ENCODE measurements around the gene TFCP2L1.
"Not testable (repeated sequence)": the region's sequence is repeated elsewhere in the genome, so short reads cannot be mapped to it uniquely, and the experiment has no call there.

The TFCP2L1 gene, protein sequence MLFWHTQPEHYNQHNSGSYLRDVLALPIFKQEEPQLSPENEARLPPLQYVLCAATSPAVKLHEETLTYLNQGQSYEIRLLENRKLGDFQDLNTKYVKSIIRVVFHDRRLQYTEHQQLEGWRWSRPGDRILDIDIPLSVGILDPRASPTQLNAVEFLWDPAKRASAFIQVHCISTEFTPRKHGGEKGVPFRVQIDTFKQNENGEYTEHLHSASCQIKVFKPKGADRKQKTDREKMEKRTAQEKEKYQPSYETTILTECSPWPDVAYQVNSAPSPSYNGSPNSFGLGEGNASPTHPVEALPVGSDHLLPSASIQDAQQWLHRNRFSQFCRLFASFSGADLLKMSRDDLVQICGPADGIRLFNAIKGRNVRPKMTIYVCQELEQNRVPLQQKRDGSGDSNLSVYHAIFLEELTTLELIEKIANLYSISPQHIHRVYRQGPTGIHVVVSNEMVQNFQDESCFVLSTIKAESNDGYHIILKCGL

DNA sequence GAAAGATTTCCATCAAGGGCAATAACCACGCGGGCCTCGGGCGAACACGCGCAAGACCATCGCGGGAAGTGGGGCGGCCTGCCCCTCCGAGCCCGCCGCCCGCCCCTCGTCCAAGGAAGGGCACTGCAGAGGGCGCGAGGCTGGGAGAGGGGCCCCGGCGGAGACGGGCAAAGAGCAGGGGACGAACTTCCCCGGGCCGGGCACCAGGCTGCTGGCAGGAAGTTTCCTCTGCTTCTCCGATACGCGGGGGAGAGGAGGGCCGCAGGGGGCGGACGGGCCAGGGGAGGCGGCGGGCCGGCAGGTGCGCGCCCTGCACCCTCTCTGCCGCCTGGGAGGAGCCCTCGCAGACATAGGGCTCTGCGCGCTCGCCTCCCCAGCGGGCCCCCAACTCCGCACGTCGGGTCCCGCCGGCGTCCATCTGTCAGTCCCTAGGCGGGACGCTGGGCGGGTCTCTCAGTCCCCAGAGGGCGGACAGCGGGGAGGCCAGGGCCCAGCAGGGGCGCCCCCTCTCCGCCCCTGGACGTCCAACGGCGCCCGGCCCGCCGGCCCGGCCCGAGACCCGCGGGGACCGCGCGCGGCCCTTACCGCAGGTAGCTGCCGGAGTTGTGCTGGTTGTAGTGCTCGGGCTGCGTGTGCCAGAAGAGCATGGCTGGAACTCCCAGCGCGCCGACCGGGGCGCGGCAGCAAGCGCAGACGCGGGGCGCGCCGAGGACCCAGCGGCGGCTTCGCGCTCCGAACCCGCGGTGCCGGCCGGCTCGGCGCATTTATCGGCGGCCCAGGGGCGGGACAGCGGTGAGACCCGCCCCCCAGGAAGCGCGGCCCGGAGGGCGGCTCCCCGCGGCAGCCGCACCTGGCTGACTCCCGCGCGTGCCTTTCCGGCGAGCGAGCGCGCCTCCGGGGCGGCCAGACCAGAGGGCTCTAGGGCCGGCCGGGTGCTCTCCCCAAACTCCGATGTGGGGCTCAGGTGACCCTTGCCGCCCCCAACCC, at the start of gene TFCP2L1:
TFCP2L1 (minus strand) TSS at position 740 of the 987 bp plus-strand sequence; CDS start at position 647, 93 bp downstream.
- no peak for DNase-seq (ENCODE audit: extremely low read depth in 1 of 2, low read depth in 1 of 2)

DNA sequence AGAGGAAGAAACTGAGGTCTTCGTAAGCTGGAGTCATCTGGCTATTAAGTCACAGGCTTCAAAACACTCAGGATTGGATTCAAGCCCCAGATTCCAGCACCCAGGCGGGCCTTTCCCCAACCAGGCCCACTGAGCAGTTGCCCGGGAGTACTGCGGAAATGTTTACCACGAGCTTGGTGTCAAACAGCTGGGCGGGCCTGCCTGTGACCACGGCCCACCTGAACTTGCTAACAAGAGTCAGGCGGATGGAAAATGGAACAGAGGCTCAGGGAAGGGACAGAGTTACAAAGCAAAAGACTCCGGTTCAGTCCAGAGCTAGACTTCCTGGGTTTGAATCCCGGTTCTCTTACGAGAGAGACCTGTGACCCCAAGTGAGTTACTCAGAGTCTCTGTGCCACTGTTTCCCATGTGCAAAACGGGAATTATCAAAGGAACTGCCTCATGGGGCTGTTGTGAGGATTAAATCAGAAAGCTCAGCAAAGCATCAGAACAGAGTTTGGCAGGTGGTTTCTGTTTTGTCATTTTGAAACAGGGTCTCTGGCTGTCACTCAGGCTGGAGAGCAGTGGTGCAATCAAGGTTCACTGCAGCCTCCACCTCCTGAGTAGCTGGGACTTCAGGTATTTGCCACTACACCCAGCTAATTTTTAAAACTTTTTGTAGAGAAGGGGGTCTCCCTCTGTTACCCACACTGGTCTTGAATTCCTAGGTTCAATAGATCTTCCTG, 49.0 kb upstream of the TFCP2L1 start:
- no peak for DNase-seq (ENCODE audit: extremely low read depth in 1 of 2, low read depth in 1 of 2)

DNA sequence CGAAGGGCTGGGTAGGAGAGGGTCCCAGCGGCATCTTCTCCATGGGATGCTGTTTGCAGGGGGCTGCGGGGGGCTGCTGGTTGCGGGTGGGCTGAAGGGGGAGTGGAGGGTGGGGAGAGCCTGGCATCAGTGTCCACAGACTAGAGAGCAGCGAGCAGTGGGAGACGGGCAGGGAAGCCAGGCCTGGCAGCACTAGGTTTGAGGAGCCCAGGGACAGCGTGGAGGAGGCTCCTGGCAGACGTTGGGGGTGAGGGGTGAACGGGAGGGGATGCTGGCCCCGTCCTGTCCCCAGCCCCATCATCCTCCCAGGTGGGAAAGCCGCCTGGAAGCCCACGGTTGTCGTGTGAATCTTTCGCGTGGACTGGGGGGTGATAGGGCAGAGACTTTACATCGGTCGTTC, 48.2 kb upstream of the TFCP2L1 start:
- DNase-seq (ENCODE audit: extremely low read depth in 1 of 2, low read depth in 1 of 2), result no peak

DNA sequence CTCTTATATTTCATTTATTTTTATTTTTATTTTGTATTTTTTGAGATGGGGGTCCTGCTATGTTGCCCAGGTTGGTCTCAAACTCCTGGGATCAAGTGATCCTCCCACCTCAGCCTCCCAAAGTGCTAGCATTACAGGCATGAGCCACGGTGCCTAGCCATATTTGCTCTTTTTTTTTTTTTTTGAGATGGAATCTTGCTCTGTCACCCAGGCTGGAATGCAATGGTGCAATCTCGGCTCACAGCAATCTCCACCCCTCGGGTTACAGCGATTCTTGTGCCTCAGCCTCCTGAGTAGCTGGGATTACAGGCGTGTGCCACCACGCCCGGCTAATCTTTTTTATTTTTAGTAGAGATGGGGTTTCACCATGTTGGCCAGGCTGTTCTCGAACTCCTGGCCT, 46.3 kb upstream of the TFCP2L1 start:
- not testable (repeated sequence) for DNase-seq (ENCODE audit: extremely low read depth in 1 of 2, low read depth in 1 of 2)

DNA sequence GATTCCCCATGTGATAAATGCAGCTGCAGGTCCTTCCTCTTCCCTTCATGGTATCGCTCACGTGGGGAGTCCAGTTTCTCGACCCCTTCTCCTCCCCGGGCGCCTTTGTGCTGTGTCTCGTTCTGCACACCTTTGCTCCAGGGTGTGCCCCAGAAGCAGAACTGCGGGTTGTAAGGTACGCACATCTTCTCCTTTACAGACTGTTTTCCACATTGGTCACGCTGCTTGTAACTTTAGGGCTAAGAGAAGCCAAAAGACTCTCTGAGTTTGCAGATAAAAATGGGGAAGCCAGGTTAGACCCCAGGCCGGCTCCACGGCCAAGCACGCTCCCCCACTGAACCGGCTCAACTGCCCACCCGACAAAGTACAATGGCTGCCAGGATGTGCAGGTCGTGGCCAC, 45.9 kb upstream of the TFCP2L1 start:
- no peak for DNase-seq (ENCODE audit: extremely low read depth in 1 of 2, low read depth in 1 of 2)

DNA sequence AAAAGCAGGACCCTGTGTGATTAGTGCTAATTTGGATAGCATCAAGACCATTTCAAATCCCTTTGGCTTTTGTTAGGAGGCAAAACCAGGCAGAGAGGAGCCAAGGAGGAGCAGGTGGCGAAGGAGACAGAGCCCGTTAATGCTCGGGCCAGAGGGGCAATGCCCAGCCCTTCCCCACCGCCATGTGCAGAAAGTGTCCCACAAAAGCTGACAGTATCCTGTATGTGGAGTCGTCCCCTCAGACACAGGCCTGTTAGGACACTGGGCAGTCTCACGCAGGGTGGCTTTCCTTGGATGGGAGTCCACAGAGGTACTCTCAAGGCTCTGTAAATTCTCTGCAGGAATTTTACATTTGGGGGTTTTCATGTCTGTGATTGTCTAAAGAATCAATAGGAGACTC, 44.8 kb upstream of the TFCP2L1 start:
- no peak for DNase-seq (ENCODE audit: extremely low read depth in 1 of 2, low read depth in 1 of 2)

DNA sequence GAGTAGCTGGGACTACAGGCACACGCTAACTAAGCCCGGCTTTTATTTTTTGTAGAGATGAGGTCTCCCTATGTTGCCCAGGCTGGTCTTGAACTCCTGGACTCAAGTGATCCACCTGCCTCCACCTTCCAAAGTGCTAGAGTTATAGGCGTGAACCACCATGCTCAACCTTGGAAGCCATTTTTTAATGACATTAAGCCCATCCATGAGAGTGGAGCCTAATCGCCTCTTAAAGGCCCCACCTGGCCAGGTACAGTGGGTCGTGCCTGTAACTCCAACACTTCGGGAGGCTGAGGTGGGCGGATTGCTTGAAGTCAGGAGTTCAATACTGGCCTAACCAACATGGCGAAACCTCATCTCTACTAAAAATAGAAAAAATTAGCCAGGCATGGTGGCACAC, 41.6 kb upstream of the TFCP2L1 start:
- DNase-seq (ENCODE audit: extremely low read depth in 1 of 2, low read depth in 1 of 2), result no peak

DNA sequence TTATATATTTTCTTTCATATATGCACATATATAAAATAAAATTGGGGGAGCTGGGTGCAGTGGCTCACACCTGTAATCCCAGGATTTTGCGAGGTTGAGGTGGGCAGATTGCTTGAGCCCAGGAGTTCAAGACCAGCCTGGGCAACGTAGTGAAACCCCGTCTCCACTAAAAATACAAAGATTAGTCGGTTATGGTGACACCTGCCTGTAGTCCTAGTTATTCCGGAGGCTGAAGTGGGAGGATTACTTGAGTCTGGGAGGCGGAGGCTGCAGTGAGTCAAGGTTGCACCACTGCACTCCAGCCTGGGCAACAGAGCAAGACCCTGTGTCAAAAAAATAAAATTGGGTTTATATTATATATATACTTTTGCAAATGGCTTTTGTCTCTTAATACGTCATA, 39.6 kb upstream of the TFCP2L1 start:
- DNase-seq (ENCODE audit: extremely low read depth in 1 of 2, low read depth in 1 of 2), result no peak

DNA sequence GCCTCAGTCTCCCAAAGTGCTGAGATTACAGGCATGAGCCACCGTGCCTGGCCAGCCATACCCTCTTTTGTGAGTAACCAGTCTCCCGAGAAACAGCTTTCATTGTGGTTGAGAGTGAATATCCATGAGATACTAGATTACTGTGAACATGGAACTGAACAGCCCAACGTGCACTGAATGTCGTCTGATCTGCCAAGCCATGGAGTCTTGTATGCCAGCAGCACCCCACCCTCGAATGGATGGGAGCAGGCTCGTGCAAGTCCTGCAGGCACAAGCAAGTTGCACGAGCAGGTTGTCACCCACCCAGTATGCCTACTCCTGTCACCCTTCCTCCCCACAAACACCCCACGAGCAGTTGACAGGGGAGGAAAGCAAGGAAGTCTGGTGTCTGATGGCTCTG, 36.5 kb upstream of the TFCP2L1 start:
- no peak for DNase-seq (ENCODE audit: extremely low read depth in 1 of 2, low read depth in 1 of 2)

DNA sequence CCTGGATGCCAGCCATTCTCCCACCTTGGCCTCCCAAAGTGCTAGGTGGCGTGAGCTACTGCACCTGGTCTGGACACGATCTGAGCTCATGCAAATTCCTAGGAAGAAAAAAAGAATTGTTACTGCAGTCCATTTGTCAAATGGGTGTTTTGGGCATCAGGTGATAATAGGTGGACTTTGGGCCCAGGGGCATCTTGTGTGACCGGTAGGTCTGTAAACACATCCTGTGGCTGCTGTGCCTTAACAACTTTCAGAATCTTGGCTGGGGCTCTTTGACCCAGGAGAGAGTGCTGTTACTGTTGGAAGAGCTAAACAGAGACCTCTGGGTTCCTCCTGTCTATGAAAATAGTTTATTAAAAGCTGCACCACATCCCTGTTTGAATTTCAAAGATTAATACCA, 34.9 kb upstream of the TFCP2L1 start:
- DNase-seq (ENCODE audit: extremely low read depth in 1 of 2, low read depth in 1 of 2), result no peak

DNA sequence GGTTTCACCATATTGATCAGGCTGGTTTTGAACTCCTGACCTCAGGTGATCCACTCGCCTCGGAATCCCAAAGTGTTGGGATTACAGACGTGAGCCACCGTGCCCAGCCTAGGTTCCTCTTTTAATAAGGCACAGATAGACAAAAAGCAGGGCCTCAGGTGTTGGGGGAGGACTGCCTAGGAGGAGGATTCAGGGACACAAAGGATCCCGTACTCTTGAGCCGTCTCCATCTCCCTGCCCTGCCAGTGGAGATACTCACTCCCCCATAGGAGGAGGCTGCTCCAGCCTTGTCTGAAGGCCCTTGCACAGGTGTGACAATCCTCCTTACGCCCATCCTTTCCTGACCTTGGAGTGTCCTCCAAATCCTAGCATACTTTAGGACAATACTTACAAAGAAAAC, 32.0 kb upstream of the TFCP2L1 start:
- no peak for DNase-seq (ENCODE audit: extremely low read depth in 1 of 2, low read depth in 1 of 2)

DNA sequence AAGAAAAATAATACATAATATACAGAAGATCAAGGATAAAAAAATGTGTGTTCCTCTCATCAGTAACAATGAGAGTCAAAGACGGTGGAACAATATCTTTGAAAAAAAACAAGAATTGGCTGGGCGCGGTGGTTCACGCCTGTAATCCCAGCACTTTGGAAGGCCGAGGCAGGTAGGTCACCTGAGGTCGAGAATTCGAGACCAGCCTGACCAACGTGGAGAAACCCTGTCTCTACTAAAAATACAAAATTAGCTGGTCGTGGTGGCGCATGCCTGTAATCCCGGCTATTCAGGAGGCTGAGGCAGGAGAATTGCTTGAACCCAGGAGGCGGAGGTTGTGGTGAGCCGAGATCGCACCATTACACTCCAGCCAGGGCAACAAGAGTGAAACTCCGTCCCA, 28.7 kb upstream of the TFCP2L1 start:
- not testable (repeated sequence) for DNase-seq (ENCODE audit: extremely low read depth in 1 of 2, low read depth in 1 of 2)

DNA sequence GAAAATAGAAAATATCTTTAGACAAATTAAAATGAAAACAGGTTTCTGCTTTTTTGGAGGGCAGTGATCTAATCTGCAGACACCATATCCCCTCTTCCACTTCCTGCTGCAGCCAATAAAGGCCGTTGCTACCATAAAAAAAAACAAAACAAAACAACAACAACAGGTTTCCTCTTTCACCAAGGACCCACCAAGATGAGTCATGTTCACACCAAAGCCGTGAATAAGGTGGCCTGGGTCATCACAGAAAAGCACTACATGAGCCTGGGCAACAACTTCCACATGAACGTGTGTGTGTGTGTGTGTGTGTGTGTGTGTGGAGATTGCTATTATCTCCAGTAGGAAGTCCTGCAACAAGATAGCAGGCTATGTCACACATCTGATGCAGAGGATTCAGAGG, 24.8 kb upstream of the TFCP2L1 start:
- no peak for DNase-seq (ENCODE audit: extremely low read depth in 1 of 2, low read depth in 1 of 2)

DNA sequence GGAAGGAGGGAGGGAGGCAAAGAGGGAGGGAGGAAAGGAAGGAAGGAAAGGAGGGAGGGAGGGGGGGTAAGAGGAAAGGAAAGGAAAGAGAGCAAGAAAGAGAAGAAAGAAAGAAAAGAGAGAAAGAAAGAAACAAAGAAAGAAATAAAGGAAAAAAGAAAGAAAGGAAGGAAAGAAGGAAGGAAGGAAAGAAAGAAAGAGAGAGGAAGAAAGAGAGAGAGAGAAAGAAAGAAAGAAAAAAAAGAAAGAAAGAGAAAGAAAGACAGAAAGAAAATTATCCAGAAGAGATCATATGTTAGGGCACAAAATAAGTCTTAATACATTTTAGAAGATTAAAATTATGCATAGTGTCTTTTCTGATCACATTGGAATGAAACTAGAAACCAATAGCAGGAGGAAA, 24.3 kb upstream of the TFCP2L1 start:
- DNase-seq (ENCODE audit: extremely low read depth in 1 of 2, low read depth in 1 of 2), result no peak

DNA sequence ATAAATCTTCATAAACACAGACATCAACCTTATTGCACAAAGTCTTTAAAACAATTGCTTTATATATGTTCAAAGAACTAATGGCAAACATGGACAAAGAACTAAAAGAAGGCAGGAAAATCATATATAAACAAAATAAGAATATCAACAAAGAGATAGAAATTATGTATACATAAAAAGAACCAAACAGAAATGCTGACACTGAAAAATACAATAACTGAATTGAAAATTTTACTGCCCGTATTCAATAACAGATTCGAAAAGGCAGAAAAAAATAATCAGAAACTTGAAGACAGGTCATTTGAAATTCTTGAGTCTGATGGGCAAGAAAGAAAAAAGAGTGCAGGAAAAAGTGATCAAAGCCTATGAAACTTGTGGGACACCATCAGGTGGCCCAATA, 22.0 kb upstream of the TFCP2L1 start:
- no peak for DNase-seq (ENCODE audit: extremely low read depth in 1 of 2, low read depth in 1 of 2)

DNA sequence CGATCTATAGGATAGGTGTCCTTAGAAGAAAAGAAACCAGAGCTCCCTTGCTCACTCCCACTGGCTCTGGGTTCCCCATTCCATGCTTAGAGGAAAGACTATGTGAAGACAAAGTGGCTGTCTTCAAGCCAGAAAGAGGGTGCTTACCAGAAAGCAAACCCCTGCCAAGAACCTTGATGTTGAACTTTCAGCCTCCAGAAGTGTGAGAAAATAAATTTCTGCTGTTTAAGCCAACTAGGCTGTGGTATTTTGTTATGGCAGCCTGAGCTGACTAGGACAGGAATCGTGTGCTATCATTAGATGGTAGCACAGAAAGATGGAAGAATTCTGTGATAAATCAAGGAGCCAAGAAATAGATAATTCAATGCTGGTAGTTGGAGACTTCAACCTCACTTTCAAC, 19.9 kb upstream of the TFCP2L1 start:
- DNase-seq (ENCODE audit: extremely low read depth in 1 of 2, low read depth in 1 of 2), result no peak

DNA sequence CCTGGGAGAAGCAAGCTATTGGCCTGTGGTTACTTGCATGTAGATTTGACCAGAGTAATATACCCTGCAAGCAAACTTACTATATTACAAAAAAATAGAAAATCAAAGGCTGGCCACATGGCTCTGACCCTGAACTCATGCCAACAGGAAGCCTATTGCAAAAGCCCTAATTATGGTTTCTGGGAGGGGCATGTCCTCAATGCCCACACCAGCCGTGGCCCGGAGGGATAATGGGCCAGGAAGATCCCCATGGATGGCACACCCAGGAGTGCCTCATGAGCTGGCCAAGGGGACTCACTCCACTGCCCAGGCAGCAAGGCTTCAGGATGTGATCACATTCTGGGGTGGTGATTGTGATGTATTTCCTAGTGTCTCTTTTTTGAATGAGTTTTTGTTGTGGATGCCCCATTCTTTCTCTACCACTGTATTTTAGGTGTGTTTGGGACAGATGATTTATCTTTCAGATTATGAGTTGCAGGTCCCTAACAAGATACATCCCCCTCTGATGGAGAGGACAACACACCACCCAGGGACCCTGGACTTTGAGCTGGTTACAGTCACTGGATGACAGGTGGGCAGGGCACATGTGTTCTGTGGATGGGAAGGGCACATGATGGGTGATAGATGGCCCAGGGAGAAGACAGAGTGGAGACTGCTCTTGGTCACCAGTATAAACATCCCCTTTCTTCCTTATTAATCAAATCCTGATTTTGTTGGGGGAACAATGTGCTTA, 18.7 kb upstream of the TFCP2L1 start:
- no peak for DNase-seq (ENCODE audit: extremely low read depth in 1 of 2, low read depth in 1 of 2)

DNA sequence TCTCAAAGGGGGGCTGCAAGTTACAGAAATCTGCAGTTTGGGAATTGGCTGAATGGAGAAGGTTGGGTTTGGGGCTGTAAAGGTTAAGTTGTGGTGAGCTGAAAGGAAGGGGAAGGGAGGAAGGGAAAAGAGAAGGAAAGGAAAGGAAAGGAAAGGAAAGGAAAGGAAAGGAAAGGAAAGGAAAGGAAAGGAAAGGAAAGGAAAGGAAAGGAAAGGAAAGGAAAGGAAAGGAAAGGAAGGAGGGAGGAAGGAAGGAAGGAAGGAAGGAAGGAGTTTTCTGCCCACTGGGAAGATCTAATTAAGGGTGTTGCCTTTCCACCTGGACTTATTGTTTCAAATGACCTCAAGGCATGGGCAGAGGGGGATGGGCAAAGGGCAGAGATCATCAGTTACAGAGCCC, 16.2 kb upstream of the TFCP2L1 start:
- DNase-seq (ENCODE audit: extremely low read depth in 1 of 2, low read depth in 1 of 2), result not testable (repeated sequence)

DNA sequence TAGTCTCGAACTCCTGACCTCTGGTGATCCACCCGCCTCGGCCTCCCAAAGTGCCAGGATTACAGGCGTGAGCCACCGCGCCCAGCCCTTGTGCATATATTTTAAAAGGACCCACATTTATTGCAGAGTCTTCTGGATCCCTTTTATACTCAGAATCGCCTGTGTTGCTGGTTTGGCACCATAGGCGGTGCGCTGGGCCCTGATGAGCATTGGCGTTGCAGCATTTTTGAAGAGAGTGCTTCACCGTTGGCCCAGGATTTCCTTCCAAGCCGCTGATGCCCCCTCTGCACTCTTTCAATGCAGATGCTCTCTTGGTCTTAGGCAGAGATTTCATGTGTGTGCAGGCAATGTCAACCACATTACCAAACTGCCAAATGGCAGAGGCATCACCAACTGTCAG, 13.5 kb upstream of the TFCP2L1 start:
- DNase-seq (ENCODE audit: extremely low read depth in 1 of 2, low read depth in 1 of 2), result no peak

DNA sequence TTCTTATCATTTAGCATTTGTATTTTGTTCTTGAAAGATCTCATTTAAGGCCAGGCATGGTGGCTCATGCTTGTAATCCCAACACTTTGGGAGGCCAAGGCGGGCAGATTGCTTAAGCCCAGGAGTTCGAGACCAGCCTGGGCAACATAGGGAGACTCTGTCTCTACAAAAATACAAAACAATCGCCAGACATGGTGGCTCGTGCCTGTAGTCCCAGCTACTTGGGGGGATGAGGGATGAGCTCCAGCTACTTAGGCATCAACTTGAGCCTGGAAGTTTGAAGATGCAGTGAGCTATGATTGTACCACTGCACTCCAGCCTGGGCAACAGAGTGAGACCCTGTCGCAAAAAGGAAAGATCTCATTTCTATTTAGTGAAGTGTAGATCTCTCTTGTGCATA, 12.9 kb upstream of the TFCP2L1 start:
- not testable (repeated sequence) for DNase-seq (ENCODE audit: extremely low read depth in 1 of 2, low read depth in 1 of 2)

Data from activated CD8-positive, alpha-beta memory T cell treated with anti-CD3 and anti-CD28 coated beads for 1 hour (primary cell).